Psoas muscle (tissue), 8 donors: Measurements from ENCODE around the gene SIGLEC8. TPM values are rescaled to one million over a fixed set of nuclear protein-coding genes. Genes with fewer than 3 reads are reported as not detected.

Experiments used
- ATAC-seq, 4 donors: fragments of 200-7000 bp; cut with Tn5 transposase; one replicate each; pipeline ENCODE4 v1.9.1; 2020; ENCODE audit warnings: moderate library complexity in 3 of 4, mild to moderate bottlenecking in 2 of 4
- DNase-seq, 2 donors: peaks; one replicate each; pipeline ENCODE4 v3.0.0-alpha.2; 2020
- H3K27ac ChIP-seq: fragments of 200-600 bp; one replicate; pipeline ENCODE4 v1.8.0; 2022
- H3K27me3 ChIP-seq, 3 donors: fragments of 200-600 bp in 1 of 3; one replicate each; pipeline versions ENCODE4 v1.6.1 to v1.8.0; 2013 to 2022; ENCODE audit warnings: low read length in 2 of 3, mild to moderate bottlenecking in 2 of 3, moderate library complexity in 1 of 3; ENCODE audit not compliant: insufficient read depth in 3 of 3
- H3K36me3 ChIP-seq, 2 donors: fragments of 200-600 bp in 1 of 2; one replicate each; pipeline versions ENCODE4 v1.6.1 to v1.8.0; 2013 to 2022; ENCODE audit warnings: low read depth in 1 of 2, mild to moderate bottlenecking in 1 of 2, moderate library complexity in 1 of 2; ENCODE audit not compliant: insufficient read depth in 1 of 2
- H3K4me1 ChIP-seq: fragments of 200-600 bp; one replicate; pipeline ENCODE4 v1.8.0; 2022
- H3K4me3 ChIP-seq: fragments of 200-600 bp; one replicate; pipeline ENCODE4 v1.8.0; 2022; ENCODE audit warnings: mild to moderate bottlenecking
- H3K9me3 ChIP-seq: fragments of 200-600 bp; one replicate; pipeline ENCODE4 v1.8.0; 2022
- CTCF ChIP-seq: fragments of 200-600 bp; IDR thresholded peaks from one replicate; pipeline ENCODE4 v1.8.0; 2022; ENCODE audit warnings: antibody characterized with exemption
- WGBS, 3 donors: extraction: QIAGEN DNeasy Blood & Tissue Kit; methylation state at CpG; one replicate each; pipeline versions ENCODE4 v1.1.6 to v1.1.7; 2013; 5-methylcytosine and 5-hydroxymethylcytosine counted together
- intact Hi-C, 2 donors: fragments of 100-400 bp; cut with DNase I; formaldehyde crosslinking; loops; one replicate each; pipeline versions ENCODE4 v1.11.0 to v1.14.2; 2022
- polyA plus RNA-seq, 3 donors: library from polyadenylated mRNA; stranded (reverse); fragments of 200-250 nt; gene quantifications; one replicate each; pipeline ENCODE4 v1.2.3, GENCODE V29; 2013
- total RNA-seq, 4 donors: library from RNA; stranded (reverse); fragmentation: NEBNext Ultra II Directional in 2 of 4; extraction: Animal tissue kit (Norgen Biotek cat#: 25700) in 2 of 4; gene quantifications; one replicate each; pipeline versions ENCODE4 v1.2.1 to v1.2.4, GENCODE V29; 2021 to 2023
- donor health status: healthy with polysubstance abuse.
- donor health status: DM: no; HTN: no; CAD: no; lungs with moderate emphysema.
- donor health status: Bipolar disorder and iron deficiency.
- donor health status: healthy.
- donor health status: DM: yes; HTN: yes; CAD: no.
- donor health status: DM: no; HTN: no; CAD: no.
- donor health status: DM: no; HTN: no; CAD: no.
- donor health status: DM: yes; HTN: yes; CAD: no.

Gene SIGLEC8
- total and polyA plus RNA-seq, 7 donors, result 0.03 to 0.14 (median 0.11) TPM; not detected in 3

GRCh38 chr19:51434456-51434855 lies 23.8 kb downstream of the SIGLEC8 start:
- no peaks in the 10 kb centered on the region for H3K4me1 ChIP-seq
- H3K36me3 ChIP-seq, result no peaks in the 10 kb centered on the region
- H3K9me3 ChIP-seq, result no peaks in the 10 kb centered on the region
- ATAC-seq (no peak), DNase-seq (no peak)
- intact Hi-C loops, result no loop called here
- peaks cover 2 to 5% (median 4%) of the 10 kb centered on the region in 3 donors for H3K27me3 ChIP-seq
- WGBS, 3 donors, result 82 to 84% (median 83%) methylated on average over 1 of the region's 1 CpG
- H3K27ac ChIP-seq, result no peak overlapping the region
- H3K4me3 ChIP-seq, result no peak overlapping the region
- no peak for TF ChIP-seq CTCF

- no peak for TF ChIP-seq CTCF
- no peak overlapping the region for H3K4me3 ChIP-seq
- peaks cover 0 to 4% (median 2%) of the 10 kb centered on the region in 3 donors for H3K27me3 ChIP-seq
- H3K27ac ChIP-seq, result no peak overlapping the region
- no peaks in the 10 kb centered on the region for H3K4me1 ChIP-seq
- intact Hi-C loops, result no loop called here
- no peaks in the 10 kb centered on the region for H3K9me3 ChIP-seq
- no peak for DNase-seq
- 48 to 56% (median 49%) methylated on average over 4 of the region's 4 CpGs for WGBS, 3 donors
- ATAC-seq, result no peak
- no peaks in the 10 kb centered on the region for H3K36me3 ChIP-seq
These were observed 25.2 kb downstream of the SIGLEC8 start for GRCh38 chr19:51433043-51433442.

- 46 to 64% (median 54%) methylated on average over 3 of the region's 3 CpGs for WGBS, 3 donors
- intact Hi-C loops, result no loop called here
- Histone ChIP-seq H3K27ac (no peak overlapping the region), H3K36me3 (no peaks in the 10 kb centered on the region), H3K4me1 (no peaks in the 10 kb centered on the region), H3K4me3 (no peak overlapping the region), H3K27me3 (peaks cover 0 to 4% (median 1%) of the 10 kb centered on the region in 3 donors), H3K9me3 (no peaks in the 10 kb centered on the region)
- no peak for TF ChIP-seq CTCF
- ATAC-seq (no peak), DNase-seq (no peak)
These were observed 27.1 kb downstream of the SIGLEC8 start for GRCh38 chr19:51431124-51431523.

GRCh38 chr19:51430221-51430620 lies 28.0 kb downstream of the SIGLEC8 start:
- intact Hi-C loops, result no loop called here
- ATAC-seq, result no peak
- H3K27me3 ChIP-seq, result peaks cover 0 to 4% (median 0%) of the 10 kb centered on the region in 3 donors

More at GRCh38 chr19:51430221-51430620, 28.0 kb downstream of the SIGLEC8 start:
- Histone ChIP-seq H3K27ac (no peak overlapping the region), H3K4me3 (no peak overlapping the region), H3K9me3 (no peaks in the 10 kb centered on the region), H3K36me3 (no peaks in the 10 kb centered on the region), H3K4me1 (no peaks in the 10 kb centered on the region)
- WGBS, 3 donors, result 45 to 61% (median 50%) methylated on average over 3 of the region's 3 CpGs
- TF ChIP-seq CTCF, result no peak
- DNase-seq, result no peak
